HG02678 (cell line): ENCODE measurements around the gene NDUFA1.
"Not testable (repeated sequence)": the region's sequence is repeated elsewhere in the genome, so short reads cannot be mapped to it uniquely, and the experiment has no call there.

ENCODE experiments used
- ATAC-seq: cut with Tn5 transposase; IDR thresholded peaks from one replicate; pipeline ENCODE4 v1.9.1; 2021; ENCODE audit warnings: mild to moderate bottlenecking, moderate library complexity; ENCODE audit not compliant: unreplicated experiment

NDUFA1 gene

DNA sequence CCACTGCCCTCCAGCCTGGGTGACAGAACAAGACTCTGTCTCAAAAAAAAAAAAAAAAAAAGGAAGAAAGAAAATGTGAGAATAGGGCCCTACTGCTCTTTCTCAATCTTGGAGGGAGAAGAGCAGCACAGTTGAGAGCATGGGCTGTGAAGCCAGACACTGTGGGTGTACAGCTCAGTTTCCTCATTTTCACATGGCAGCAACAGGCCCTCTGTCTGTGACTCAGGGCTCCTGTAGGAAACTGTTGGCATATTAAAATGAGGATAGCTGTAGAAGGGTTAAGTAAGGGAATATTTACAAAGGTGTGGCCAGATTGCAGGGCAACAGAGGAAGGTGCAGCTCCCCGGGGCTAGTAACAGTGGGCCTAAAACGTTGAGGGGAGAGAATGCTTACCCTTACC lies 27.5 kb downstream of the NDUFA1 start:
- ATAC-seq, result no peak

- no peak for ATAC-seq
Measured at GRCh38 chrX:119900976-119901375, 29.3 kb downstream of the NDUFA1 start.

GRCh38 chrX:119916310-119916709 lies 44.7 kb downstream of the NDUFA1 start:
- ATAC-seq, result no peak

- ATAC-seq, result no peak
Measured at GRCh38 chrX:119917877-119918276, 46.2 kb downstream of the NDUFA1 start.

- no peak for ATAC-seq
Measured at GRCh38 chrX:119919835-119920585, 48.4 kb downstream of the NDUFA1 start.

DNA sequence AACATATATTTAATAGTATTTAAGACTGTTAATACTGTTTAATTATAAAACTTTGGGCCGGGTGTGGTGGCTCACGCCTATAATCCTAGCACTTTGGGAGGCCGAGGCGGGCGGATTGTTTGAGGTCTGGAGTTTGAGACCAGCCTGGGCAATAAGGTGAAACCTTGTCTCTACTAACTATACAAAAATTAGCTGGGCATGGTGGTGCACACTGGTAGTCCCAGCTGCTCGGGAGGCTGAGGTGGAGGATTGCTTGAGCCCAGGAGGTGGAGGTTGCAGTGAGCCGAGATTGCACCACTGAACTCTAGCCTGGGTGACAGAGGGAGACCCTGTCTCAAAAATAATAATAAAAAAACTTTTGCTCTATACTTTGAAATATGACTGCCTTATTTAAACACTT lies 50.8 kb downstream of the NDUFA1 start:
- not testable (repeated sequence) for ATAC-seq
